ENCODE data around the gene CHRNA10. TPM values are rescaled to one million over a fixed set of nuclear protein-coding genes. Genes with fewer than 3 reads are reported as not detected.

CHRNA10 gene
- total RNA-seq, 1 experiment from 2014 or later, result 0.71 TPM

Other genes with a start within 250 kb of the CHRNA10 start
- gene ART5, start 29.4 kb downstream of the CHRNA10 start, total RNA-seq (2014; rRNA removed; shearing (Covaris generic)), result not detected in 2 replicates
- gene ART1, start 26.3 kb downstream of the CHRNA10 start, total RNA-seq (2014; rRNA removed; shearing (Covaris generic)), result not detected in 2 replicates
- gene NUP98, start 126.2 kb upstream of the CHRNA10 start, total RNA-seq (2014; rRNA removed; shearing (Covaris generic)), result 161 and 186 TPM in 2 replicates
- 6.7 and 16.1 TPM in 2 replicates for gene PGAP2, start 137.2 kb upstream of the CHRNA10 start, total RNA-seq (2014; rRNA removed; shearing (Covaris generic))
- 22.1 and 39.9 TPM in 2 replicates for gene RHOG, start 169.6 kb upstream of the CHRNA10 start, total RNA-seq (2014; rRNA removed; shearing (Covaris generic))
- gene STIM1, start 184.3 kb upstream of the CHRNA10 start, total RNA-seq (2014; rRNA removed; shearing (Covaris generic)), result 87.2 and 99.9 TPM in 2 replicates